ENCODE results near the gene GAL3ST2. TPM values are rescaled to one million over a fixed set of nuclear protein-coding genes. Genes with fewer than 3 reads are reported as not detected.
"Not testable (repeated sequence)": the region's sequence is repeated elsewhere in the genome, so short reads cannot be mapped to it uniquely, and the experiment has no call there.

GAL3ST2 gene
- total RNA-seq, 2 donors from 2014 or later = 2.4 TPM; not detected in 1

DNA sequence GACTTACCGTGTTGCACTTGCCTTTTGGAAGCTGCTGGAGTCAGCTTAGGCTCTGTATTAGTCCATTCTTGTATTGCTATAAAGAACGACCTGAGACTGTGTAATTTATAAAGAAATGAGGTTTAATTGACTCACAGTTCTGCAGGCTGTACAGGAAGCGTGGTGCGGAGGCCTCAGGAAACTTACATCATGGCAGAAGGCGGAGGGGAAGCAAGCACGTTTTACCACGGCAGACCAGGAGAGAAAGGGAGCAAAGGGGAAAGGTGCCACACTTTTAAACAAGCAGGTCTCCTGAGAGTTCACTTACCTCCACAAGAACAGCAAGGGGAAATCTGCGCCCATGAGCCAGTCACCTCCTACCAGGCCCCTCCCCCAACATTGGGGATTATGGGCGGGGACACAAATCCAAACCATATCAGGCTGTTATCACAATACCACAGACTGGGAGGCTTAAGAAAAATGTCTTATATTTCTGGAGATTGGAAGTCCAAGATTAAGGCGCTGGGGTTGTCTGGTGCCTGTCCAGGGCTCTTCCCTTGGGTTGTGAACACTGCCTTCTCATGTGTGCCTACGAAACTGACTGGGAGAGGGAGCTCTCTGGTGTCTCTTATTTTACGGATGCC lies 45.8 kb upstream of the GAL3ST2 start:
- 90% methylated on average over 12 of the region's 12 CpGs for WGBS
- intact Hi-C loops (cut with DNase I) = loop anchor here (5.0 kb wide), 1 partner anchor 147 kb away; no protein-coding TSS in a partner anchor
- no peaks in the 10 kb centered on the region for H3K36me3 ChIP-seq
- no peak for TF ChIP-seq CTCF (IDR thresholded peaks at IDR 0.05)
- TF ChIP-seq POLR2A (IDR thresholded peaks at IDR 0.05) = no peak
- no peak for TF ChIP-seq POLR2AphosphoS5 (IDR thresholded peaks at IDR 0.05)
- no peaks in the 10 kb centered on the region for H3K27me3 ChIP-seq (replicated peaks; ENCODE audit: insufficient read depth)
- no peaks in the 10 kb centered on the region for H3K9me3 ChIP-seq
- H3K4me1 ChIP-seq (replicated peaks) = no peaks in the 10 kb centered on the region
- H3K27ac ChIP-seq = no peak overlapping the region
- DNase-seq (ENCODE audit: low spot score) = no peak
- H3K4me3 ChIP-seq = no peak overlapping the region

DNA sequence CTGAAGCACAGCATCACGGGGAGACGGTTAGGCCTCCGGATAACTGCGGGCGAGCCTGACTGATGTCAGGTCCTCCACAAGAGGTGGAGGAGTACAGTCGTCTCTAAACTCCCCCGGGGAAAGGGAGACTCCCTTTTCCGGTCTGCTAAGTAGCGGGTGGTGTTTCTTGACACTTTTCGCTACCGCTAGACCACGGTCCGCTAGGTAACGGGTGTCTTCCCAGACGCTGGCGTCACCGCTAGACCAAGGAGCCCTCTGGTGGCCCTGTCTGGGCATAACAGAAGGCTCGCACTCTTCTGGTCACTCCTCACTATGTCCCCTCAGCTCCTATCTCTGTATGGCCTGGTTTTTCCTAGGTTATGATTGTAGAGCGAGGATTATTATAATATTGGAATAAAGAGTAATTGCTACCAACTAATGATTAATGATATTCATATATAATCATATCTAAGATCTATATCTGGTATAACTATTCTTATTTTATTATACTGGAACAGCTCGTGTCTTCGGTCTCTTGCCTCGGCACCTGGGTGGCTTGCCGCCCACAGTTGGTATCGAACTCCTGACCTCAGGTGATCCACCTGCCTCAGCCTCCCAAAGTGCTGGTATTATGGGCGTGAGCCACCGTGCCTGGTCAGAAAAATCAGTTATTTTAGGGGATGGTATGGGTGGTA lies 44.0 kb upstream of the GAL3ST2 start:
- H3K36me3 ChIP-seq; DNase-seq (ENCODE audit: low spot score); H3K27me3 ChIP-seq (replicated peaks; ENCODE audit: insufficient read depth); H3K4me3 ChIP-seq; H3K4me1 ChIP-seq (replicated peaks); H3K9me3 ChIP-seq; H3K27ac ChIP-seq: not testable (repeated sequence)
- TF ChIP-seq CTCF (IDR thresholded peaks at IDR 0.05) = peak in 3 of 4 experiments; percentile 31 to 62 (median 56)
- intact Hi-C loops (cut with DNase I) = loop anchor here (5.0 kb wide), 1 partner anchor 145 kb away; no protein-coding TSS in a partner anchor
- WGBS = 39% methylated on average over 26 of the region's 26 CpGs

DNA sequence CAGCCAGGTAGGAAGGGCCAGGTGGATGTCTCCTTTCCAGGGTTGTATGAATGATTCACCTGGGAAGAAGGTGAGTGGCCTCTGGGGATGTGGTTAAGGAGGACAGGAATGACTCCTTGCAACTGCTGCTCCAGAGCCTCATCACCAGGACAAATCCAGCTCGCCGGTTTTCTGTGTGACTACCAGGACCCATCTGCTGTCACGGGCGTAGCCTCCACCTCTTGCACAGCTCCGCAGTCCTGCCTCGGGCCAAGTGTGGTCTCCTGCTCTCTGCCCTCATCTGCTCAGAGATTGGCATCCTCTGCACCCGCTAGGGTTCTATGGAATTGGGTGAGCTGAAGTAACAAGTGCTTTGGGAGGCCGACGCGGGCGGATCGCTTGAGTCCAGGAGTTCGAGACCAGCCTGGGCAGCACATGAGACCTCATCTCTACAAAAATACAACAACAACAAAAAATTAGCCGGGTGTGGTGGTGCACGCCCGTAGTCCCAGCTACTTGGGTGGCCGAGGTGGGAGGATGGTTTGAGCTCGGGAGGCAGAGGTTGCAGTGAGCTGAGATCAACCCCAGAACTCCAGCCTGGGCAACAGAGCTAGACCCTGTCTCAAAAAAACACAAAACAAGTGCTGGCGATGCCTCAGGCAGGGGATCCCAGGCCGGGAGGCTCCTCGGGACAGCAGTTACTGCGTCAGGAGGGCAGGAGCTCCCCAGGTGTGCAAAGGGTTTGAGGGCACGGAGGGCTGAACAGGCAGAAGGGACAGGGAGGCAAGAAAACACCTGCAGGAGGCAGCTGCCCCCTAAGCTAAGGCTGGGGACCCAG lies 43.0 kb upstream of the GAL3ST2 start:
- DNase-seq (ENCODE audit: low spot score) = no peak
- intact Hi-C loops (cut with DNase I) = loop anchor here (5.0 kb wide), 1 partner anchor 144 kb away; no protein-coding TSS in a partner anchor
- TF ChIP-seq POLR2A (IDR thresholded peaks at IDR 0.05) = no peak
- TF ChIP-seq CTCF (IDR thresholded peaks at IDR 0.05) = no peak
- TF ChIP-seq POLR2AphosphoS5 (IDR thresholded peaks at IDR 0.05) = no peak
- peak overlapping the region; percentile 79 to 93 for H3K4me3 ChIP-seq
- peak overlapping the region; percentile 82 to 90 for H3K27ac ChIP-seq
- no peaks in the 10 kb centered on the region for H3K9me3 ChIP-seq
- no peaks in the 10 kb centered on the region for H3K36me3 ChIP-seq
- no peaks in the 10 kb centered on the region for H3K4me1 ChIP-seq (replicated peaks)
- no peaks in the 10 kb centered on the region for H3K27me3 ChIP-seq (replicated peaks; ENCODE audit: insufficient read depth)
- whole genome bisulfite sequencing = 88% methylated on average over 23 of the region's 23 CpGs

DNA sequence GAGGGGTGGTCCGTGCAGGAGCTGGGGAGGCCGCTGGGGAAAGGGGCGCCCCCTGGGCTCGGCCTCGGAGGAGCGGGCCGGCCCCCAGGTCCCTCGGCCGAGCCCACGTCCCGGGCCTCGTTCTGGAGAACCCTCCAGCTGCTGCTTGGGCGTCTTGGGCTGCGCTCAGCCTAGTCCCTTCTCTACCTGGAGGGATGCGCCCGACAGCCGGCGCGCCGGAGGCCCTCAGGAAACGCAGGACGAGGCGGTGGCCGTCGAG lies 42.5 kb upstream of the GAL3ST2 start:
- no peaks in the 10 kb centered on the region for H3K9me3 ChIP-seq
- H3K4me1 ChIP-seq (replicated peaks) = no peaks in the 10 kb centered on the region
- intact Hi-C loops (cut with DNase I) = loop anchor here (5.0 kb wide), 1 partner anchor 143 kb away; no protein-coding TSS in a partner anchor
- H3K4me3 ChIP-seq = peak overlapping the region; percentile 79 to 93
- WGBS = 5% methylated on average over 21 of the region's 25 CpGs
- no peaks in the 10 kb centered on the region for H3K27me3 ChIP-seq (replicated peaks; ENCODE audit: insufficient read depth)
- H3K27ac ChIP-seq = peak overlapping the region; percentile 82 to 90
- no peak for DNase-seq (ENCODE audit: low spot score)
- no peaks in the 10 kb centered on the region for H3K36me3 ChIP-seq
- TF ChIP-seq POLR2A (IDR thresholded peaks at IDR 0.05) (no peak), POLR2AphosphoS5 (IDR thresholded peaks at IDR 0.05) (no peak), CTCF (IDR thresholded peaks at IDR 0.05) (no peak)
